GM21529 (cell line): Measurements from ENCODE around the gene PLEKHG5.
"Not testable (repeated sequence)": the region's sequence is repeated elsewhere in the genome, so short reads cannot be mapped to it uniquely, and the experiment has no call there.

Experiments used
- ATAC-seq: cut with Tn5 transposase; IDR thresholded peaks from one replicate; pipeline ENCODE4 v1.9.1; 2021; ENCODE audit not compliant: unreplicated experiment

The PLEKHG5 gene

GRCh38 chr1:6428453-6428852, 63.0 kb downstream of the PLEKHG5 start:
- ATAC-seq, result not testable (repeated sequence)

GRCh38 chr1:6427441-6428390, 63.8 kb downstream of the PLEKHG5 start:
- ATAC-seq, result no peak

GRCh38 chr1:6426972-6427350, 64.5 kb downstream of the PLEKHG5 start:
- ATAC-seq, result no peak

GRCh38 chr1:6426277-6426971, 65.0 kb downstream of the PLEKHG5 start:
- no peak for ATAC-seq

- ATAC-seq, result no peak
These were observed 65.8 kb downstream of the PLEKHG5 start for GRCh38 chr1:6425658-6426057.

- no peak for ATAC-seq
These were observed 66.6 kb downstream of the PLEKHG5 start, which contains the start of gene ESPN for GRCh38 chr1:6424619-6425593. Gene ESPN (plus strand): TSS chr1:6424776. CDS start chr1:6424956, 180 bp downstream.

- ATAC-seq, result no peak
These were observed 67.4 kb downstream of the PLEKHG5 start for GRCh38 chr1:6424000-6424565.

- ATAC-seq, result no peak
These were observed 68.0 kb downstream of the PLEKHG5 start for GRCh38 chr1:6423321-6423999.

- ATAC-seq, result no peak
These were observed 70.2 kb downstream of the PLEKHG5 start for GRCh38 chr1:6421266-6421665.

- no peak for ATAC-seq
These were observed 70.9 kb downstream of the PLEKHG5 start for GRCh38 chr1:6420454-6421042.

GRCh38 chr1:6419804-6420453, 71.5 kb downstream of the PLEKHG5 start, which contains the start of gene HES2:
Gene HES2 (minus strand): TSS chr1:6419919. CDS start chr1:6419820, 99 bp downstream.
- no peak for ATAC-seq

GRCh38 chr1:6419397-6419803, 72.1 kb downstream of the PLEKHG5 start:
- ATAC-seq, result no peak

GRCh38 chr1:6418668-6419396, 72.6 kb downstream of the PLEKHG5 start:
- ATAC-seq, result no peak

GRCh38 chr1:6417961-6418667, 73.4 kb downstream of the PLEKHG5 start:
- no peak for ATAC-seq
